Epithelial cell of proximal tubule (primary cell): ENCODE measurements around the gene EML6. TPM values are rescaled to one million over a fixed set of nuclear protein-coding genes. Genes with fewer than 3 reads are reported as not detected.

Experiments used
- DNase-seq: peaks from one replicate; pipeline ENCODE4 v3.0.0-alpha.2; 2011; ENCODE audit warnings: low read depth
- H3K4me3 ChIP-seq: 2 replicates; pipeline ENCODE4 v1.5.1; 2011; ENCODE audit warnings: low read depth, mild to moderate bottlenecking, low read length
- total RNA-seq: library from RNA; depleted of rRNA; stranded (reverse); fragments of >200 nt; gene quantifications from 2 replicates; pipeline ENCODE4 v1.2.3, GENCODE V29; 2015
- TF ChIP-seq, protein P1 (sequence below): conservative IDR thresholded peaks from 2 replicates; pipeline ENCODE4 v1.5.1; 2012; ENCODE audit warnings: low read depth, mild to moderate bottlenecking, low read length

Gene EML6
- total RNA-seq, 1 donor from 2014 or later: 3.7 TPM

DNA sequence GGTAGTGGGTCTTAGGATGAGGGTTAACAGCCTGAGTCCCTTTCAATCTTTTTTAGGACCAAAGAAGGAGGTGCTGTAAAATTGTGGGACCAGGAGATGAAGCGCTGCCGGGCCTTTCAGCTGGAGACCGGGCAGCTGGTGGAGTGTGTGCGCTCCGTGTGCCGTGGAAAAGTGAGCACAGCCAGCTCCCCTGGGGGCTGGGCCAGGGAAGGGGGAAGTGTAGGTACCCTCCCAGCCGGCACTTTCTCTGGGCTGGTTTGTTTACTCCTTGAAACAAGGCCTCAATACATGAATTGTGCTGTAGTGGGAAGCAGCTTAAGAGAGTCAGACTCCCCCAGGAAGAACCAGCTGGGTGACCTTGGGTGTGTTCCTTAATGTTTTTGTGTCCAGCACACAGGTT lies 236.7 kb downstream of the EML6 start:
- H3K4me3 ChIP-seq: no peak overlapping the region
- TF ChIP-seq, protein P1, sequence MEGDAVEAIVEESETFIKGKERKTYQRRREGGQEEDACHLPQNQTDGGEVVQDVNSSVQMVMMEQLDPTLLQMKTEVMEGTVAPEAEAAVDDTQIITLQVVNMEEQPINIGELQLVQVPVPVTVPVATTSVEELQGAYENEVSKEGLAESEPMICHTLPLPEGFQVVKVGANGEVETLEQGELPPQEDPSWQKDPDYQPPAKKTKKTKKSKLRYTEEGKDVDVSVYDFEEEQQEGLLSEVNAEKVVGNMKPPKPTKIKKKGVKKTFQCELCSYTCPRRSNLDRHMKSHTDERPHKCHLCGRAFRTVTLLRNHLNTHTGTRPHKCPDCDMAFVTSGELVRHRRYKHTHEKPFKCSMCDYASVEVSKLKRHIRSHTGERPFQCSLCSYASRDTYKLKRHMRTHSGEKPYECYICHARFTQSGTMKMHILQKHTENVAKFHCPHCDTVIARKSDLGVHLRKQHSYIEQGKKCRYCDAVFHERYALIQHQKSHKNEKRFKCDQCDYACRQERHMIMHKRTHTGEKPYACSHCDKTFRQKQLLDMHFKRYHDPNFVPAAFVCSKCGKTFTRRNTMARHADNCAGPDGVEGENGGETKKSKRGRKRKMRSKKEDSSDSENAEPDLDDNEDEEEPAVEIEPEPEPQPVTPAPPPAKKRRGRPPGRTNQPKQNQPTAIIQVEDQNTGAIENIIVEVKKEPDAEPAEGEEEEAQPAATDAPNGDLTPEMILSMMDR: no peak
- DNase-seq: no peak

DNA sequence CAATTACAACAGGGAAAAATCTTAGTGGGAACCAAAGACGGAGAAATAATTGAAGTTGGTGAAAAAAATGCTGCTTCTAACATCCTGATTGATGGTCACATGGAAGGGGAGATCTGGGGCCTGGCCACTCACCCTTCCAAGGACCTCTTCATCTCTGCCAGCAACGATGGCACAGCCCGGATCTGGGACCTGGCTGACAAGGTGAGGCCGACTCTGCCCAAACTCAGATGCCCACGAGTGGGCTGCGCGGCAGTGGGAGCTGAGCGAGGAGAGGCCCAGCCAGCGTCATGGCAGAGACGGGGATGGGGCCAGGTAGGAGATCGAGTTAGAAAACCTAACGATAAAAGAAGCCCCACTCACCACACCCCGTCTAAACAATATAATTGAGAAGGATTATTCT lies 239.0 kb downstream of the EML6 start:
- no peak overlapping the region for H3K4me3 ChIP-seq
- DNase-seq: no peak
- TF ChIP-seq, protein P1: no peak

DNA sequence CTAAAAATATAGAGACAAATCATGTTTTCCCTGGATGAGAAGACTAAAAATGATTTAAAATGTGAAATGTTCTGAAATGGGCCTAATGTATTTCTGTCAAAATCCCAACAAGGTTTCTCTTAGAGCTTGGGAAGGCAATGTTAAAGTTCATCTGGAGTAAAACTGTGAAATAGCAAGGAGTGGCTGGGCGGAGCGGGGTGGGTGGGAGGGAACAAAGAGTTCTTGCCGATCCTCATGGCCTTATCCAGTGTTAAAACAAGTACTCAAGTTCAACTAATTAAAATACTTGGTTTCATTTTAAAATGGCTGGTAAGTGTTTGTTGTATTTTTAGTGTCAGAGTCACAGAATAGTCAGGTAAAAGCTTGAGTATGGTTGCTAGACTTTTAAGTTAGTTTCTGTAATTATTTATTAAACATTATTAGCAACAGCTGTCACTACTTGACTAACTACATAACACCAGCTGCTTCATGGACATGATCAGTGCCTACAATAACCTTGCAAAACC lies 239.5 kb downstream of the EML6 start:
- TF ChIP-seq, protein P1: no peak
- no peak overlapping the region for H3K4me3 ChIP-seq

DNA sequence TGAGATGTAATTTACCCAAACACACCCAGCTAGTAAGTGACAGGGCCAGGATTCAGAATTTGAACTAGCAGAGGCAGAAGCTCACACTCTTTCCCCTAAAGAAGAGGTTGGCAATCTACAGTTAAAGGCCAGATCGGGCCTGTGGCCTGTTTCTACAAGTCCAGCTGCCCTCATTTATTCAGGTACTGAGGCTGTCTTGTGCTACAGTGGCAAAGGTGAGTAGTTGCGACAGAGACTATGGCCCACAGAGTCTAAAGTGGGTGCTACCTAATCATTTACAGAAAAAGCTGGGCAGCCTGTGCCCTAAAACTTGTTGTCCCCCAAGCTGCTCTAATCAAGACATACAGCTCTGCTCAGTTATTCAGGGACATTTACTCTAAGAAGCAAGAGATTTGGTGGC lies 240.0 kb downstream of the EML6 start:
- no peak for DNase-seq
- TF ChIP-seq, protein P1: no peak
- H3K4me3 ChIP-seq: no peak overlapping the region

More for the DNA sequence above, 239.5 kb downstream of the EML6 start:
- DNase-seq: no peak

DNA sequence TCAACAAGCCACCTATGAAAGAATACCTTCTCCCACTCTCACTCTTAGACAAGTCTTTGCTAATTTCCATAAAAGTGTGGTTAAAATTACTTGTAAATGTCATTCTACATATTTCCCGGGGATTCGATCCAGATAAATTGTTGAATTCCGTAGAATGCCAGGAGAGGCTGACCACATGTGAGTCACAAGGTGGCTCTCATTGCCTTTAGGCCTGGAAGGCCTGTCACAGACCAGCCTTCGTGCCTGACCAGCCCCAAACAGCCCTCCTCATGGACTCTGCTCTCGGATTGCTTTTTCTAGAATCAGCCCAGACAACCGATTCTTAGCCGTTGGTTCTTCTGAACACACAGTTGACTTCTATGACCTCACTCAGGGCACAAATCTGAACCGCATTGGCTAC lies 240.8 kb downstream of the EML6 start:
- TF ChIP-seq, protein P1: no peak
- no peak for DNase-seq
- no peak overlapping the region for H3K4me3 ChIP-seq

DNA sequence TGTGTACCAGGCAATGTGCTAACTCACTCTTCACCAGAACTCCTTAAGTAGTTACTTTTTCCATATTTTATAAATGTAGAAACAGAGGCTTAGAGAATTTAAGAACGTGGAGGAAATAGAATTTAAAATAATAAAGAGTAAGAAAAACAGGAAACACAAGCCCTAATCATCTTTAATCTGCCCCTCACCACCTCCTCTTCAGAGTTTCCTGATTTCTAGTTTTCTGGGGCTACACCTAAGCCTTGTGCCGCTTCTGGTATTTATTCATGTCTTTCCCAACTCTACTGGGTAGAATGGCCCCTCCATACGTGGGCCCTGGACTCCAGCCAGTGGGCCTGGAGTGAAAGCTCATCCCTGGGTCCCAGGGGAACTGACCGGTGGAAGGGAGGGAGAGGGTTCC lies 241.4 kb downstream of the EML6 start:
- H3K4me3 ChIP-seq: no peak overlapping the region
- DNase-seq: no peak
- TF ChIP-seq, protein P1: no peak

DNA sequence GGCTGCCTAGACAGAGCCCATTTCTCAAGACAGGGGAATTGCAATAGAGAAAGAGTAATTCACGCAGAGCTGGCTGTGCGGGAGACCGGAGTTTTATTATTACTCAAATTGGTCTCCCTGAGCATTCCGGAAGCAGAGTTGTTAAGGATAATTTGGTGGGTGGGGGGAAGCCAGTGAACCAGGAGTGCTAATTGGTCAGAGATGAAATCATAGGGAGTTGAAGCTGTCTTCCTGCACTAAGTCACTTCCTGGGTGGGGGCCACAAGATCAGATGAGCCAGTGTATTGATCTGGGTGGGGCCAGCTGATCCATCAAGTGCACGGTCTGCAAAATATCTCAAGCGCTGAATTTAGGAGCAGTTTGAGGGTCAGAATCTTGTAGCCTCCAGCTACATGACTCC lies 242.0 kb downstream of the EML6 start:
- no peak for DNase-seq
- TF ChIP-seq, protein P1: no peak
- H3K4me3 ChIP-seq: no peak overlapping the region
